GM12878 (cell line): Measurements from ENCODE around the gene ZDHHC18. TPM values are rescaled to one million over a fixed set of nuclear protein-coding genes. Genes with fewer than 3 reads are reported as not detected.

Experiments used
- ATF3 ChIP-seq: IDR thresholded peaks from 2 replicates; pipeline ENCODE4 v1.6.1; 2011; ENCODE audit warnings: low read depth, mild to moderate bottlenecking, low read length, moderate library complexity, borderline replicate concordance; ENCODE audit errors: extremely low read depth
- MLLT1 ChIP-seq: fragments of 450-650 bp; IDR thresholded peaks from 2 replicates; pipeline ENCODE4 v1.6.1; 2016; ENCODE audit warnings: mild to moderate bottlenecking
- NBN ChIP-seq: fragments of 450-650 bp; IDR thresholded peaks from 2 replicates; pipeline ENCODE4 v1.6.1; 2016
- PML ChIP-seq: IDR thresholded peaks from 2 replicates; pipeline ENCODE4 v1.6.1; 2012; ENCODE audit warnings: low read length, inconsistent platforms
- PRDM15 ChIP-seq: fragments of 450-650 bp; formaldehyde crosslinking; IDR thresholded peaks from 2 replicates; pipeline ENCODE4 v1.4.0; 2020; ENCODE audit warnings: mild to moderate bottlenecking, moderate library complexity
- ZNF207 ChIP-seq: fragments of 450-650 bp; IDR thresholded peaks from 2 replicates; pipeline ENCODE4 v1.6.1; 2014; ENCODE audit warnings: antibody characterized with exemption, mild to moderate bottlenecking, borderline replicate concordance
- ZSCAN29 ChIP-seq: fragments of 450-650 bp; IDR thresholded peaks from 2 replicates; pipeline ENCODE4 v1.6.1; 2017; ENCODE audit warnings: mild to moderate bottlenecking, moderate library complexity
- polyA plus RNA-seq, 11 experiments: library from polyadenylated mRNA; depleted of rRNA in 4 of 11; unstranded in 6 of 11; stranded (reverse) in 5 of 11; fragments of >200 nt; fragmentation: Nextera tagmentation in 4 of 11; fragmentation: Illumina TruSeq in 1 of 11; extraction: Ambion mirVana in 4 of 11; extraction: Trizol in 1 of 11; gene quantifications; 1 replicate in 1 of 11; 2 replicates in 10 of 11; pipeline versions ENCODE4 v1.2.1 to v1.2.3, GENCODE V29; 2011 to 2016; ENCODE audit warnings: inconsistent platforms in 2 of 11, missing spikeins in 2 of 11, low read depth in 1 of 11
- total RNA-seq, 4 experiments: library from RNA; depleted of rRNA in 3 of 4; stranded (reverse); fragments of >200 nt in 3 of 4; fragmentation: Illumina TruSeq in 1 of 4; extraction: Trizol in 1 of 4; gene quantifications; 2 replicates each; pipeline versions ENCODE4 v1.2.1 to v1.2.3, GENCODE V29; 2013 to 2021

Gene ZDHHC18
- total and polyA plus RNA-seq, 10 of the 15 experiments (the other 5 are each of a cell fraction or from before 2014, with no cell fraction given), result 0.40 to 81.2 (median 21.3) TPM

- TF ChIP-seq ZSCAN29 (no peak), MLLT1 (peak; percentile 4), PRDM15 (CRISPR knock-in tag) (no peak), PML (peak; percentile 62), NBN (peak; percentile 64), ZNF207 (peak; percentile 48; the same call in 1 of the 2 replicates), ATF3 (no peak)
Observed at GRCh38 chr1:26787706-26788514, 38.6 kb upstream of the ZDHHC18 start, which contains the start of gene PIGV (continued).
